GM21526 (cell line): ENCODE results near the gene NUAK1.
"Not testable (repeated sequence)": the region's sequence is repeated elsewhere in the genome, so short reads cannot be mapped to it uniquely, and the experiment has no call there.

ENCODE experiments used
- ATAC-seq: cut with Tn5 transposase; IDR thresholded peaks from one replicate; pipeline ENCODE4 v1.9.1; 2021; ENCODE audit warnings: moderate library complexity; ENCODE audit not compliant: unreplicated experiment, low FRiP score

Gene NUAK1

GRCh38 chr12:106018286-106018685 lies 120.5 kb downstream of the NUAK1 start:
- ATAC-seq, result no peak

GRCh38 chr12:106016601-106017278 lies 122.0 kb downstream of the NUAK1 start:
- ATAC-seq, result not testable (repeated sequence)

- ATAC-seq, result no peak
Measured at GRCh38 chr12:106015646-106016045, 123.1 kb downstream of the NUAK1 start.

- no peak for ATAC-seq
Measured at GRCh38 chr12:106013941-106014340, 124.8 kb downstream of the NUAK1 start.
